ENCODE results near the gene COL13A1. TPM values are rescaled to one million over a fixed set of nuclear protein-coding genes. Genes with fewer than 3 reads are reported as not detected.

Gene COL13A1
- total and polyA plus RNA-seq, 4 donors, result 0.17 to 0.47 (median 0.18) TPM

GRCh38 chr10:69845574-69846292 is 44.0 kb downstream of the COL13A1 start (continued):
- no peak for TF ChIP-seq REST (IDR thresholded peaks at IDR 0.05)
- no peak for TF ChIP-seq FOXA1 (IDR thresholded peaks at IDR 0.05)
- no peak for TF ChIP-seq JUND (IDR thresholded peaks at IDR 0.05)
- TF ChIP-seq HNF4G (IDR thresholded peaks at IDR 0.05), result no peak
- TF ChIP-seq NR2F2 (IDR thresholded peaks at IDR 0.05), result no peak
- TF ChIP-seq FOXA2 (IDR thresholded peaks at IDR 0.05), result no peak
- no peak for TF ChIP-seq ATF3 (IDR thresholded peaks at IDR 0.05)
- no peak for TF ChIP-seq EGR1 (IDR thresholded peaks at IDR 0.05; ENCODE audit: low read depth in 2 of 2)
- TF ChIP-seq HNF4A (conservative IDR thresholded peaks at IDR 0.05), result no peak
- no peak for TF ChIP-seq RXRA (IDR thresholded peaks at IDR 0.05)
- TF ChIP-seq YY1 (IDR thresholded peaks at IDR 0.05), result no peak
- no peak for TF ChIP-seq RAD21 (IDR thresholded peaks at IDR 0.05)
- TF ChIP-seq SP1 (IDR thresholded peaks at IDR 0.05), result no peak
- TF ChIP-seq TAF1 (conservative IDR thresholded peaks at IDR 0.05), result no peak
- TF ChIP-seq GABPA (IDR thresholded peaks at IDR 0.05 in 1 of 2, conservative IDR thresholded peaks at IDR 0.05 in 1 of 2), result no peak

- Histone ChIP-seq H3K4me3 (ENCODE audit: low read depth in 1 of 3, low read length in 3 of 3) (no peak overlapping the region), H3K9ac (ENCODE audit: low read depth in 1 of 2, low read length in 2 of 2) (no peak overlapping the region), H3K4me1 (ENCODE audit: control insufficient read depth in 4 of 4, insufficient read depth in 4 of 4, low read length in 3 of 4) (peaks cover 0 to 1% (median 0%) of the 10 kb centered on the region in 4 donors), H3K27me3 (ENCODE audit: control insufficient read depth in 4 of 4, insufficient read depth in 4 of 4, low read length in 3 of 4) (peaks cover 0 to 3% (median 0%) of the 10 kb centered on the region in 4 donors), H3K36me3 (ENCODE audit: control insufficient read depth in 4 of 4, insufficient read depth in 3 of 4, low read depth in 1 of 4, low read length in 3 of 4) (no peaks in the 10 kb centered on the region), H3K27ac (ENCODE audit: low read depth in 1 of 2, low read length in 2 of 2) (no peak overlapping the region), H3K9me3 (ENCODE audit: control insufficient read depth in 4 of 4, low read length in 3 of 4) (no peaks in the 10 kb centered on the region)
- 35% methylated on average over 14 of the region's 14 CpGs for WGBS
- DNase-seq (ENCODE audit: low spot score), result no peak
- TF ChIP-seq REST (IDR thresholded peaks at IDR 0.05) (no peak), TAF1 (conservative IDR thresholded peaks at IDR 0.05) (no peak), YY1 (IDR thresholded peaks at IDR 0.05) (no peak), RAD21 (IDR thresholded peaks at IDR 0.05) (no peak), FOXA1 (IDR thresholded peaks at IDR 0.05) (no peak), HNF4G (IDR thresholded peaks at IDR 0.05) (no peak), CTCF (IDR thresholded peaks at IDR 0.05; ENCODE audit: low read depth, low read length, missing input control) (no peak), ZBTB33 (IDR thresholded peaks at IDR 0.05) (no peak), JUND (IDR thresholded peaks at IDR 0.05) (no peak), FOXA2 (IDR thresholded peaks at IDR 0.05) (no peak), RXRA (IDR thresholded peaks at IDR 0.05) (no peak), EGR1 (IDR thresholded peaks at IDR 0.05; ENCODE audit: low read depth in 2 of 2) (no peak), HNF4A (conservative IDR thresholded peaks at IDR 0.05) (no peak), MAX (IDR thresholded peaks at IDR 0.05) (no peak)
Measured at GRCh38 chr10:69846293-69846921, 44.7 kb downstream of the COL13A1 start.
